Loucy (cell line): Measurements from ENCODE around the gene SGO2.

Source experiments
- H2AFZ ChIP-seq: fragments of 200-600 bp; sonication (generic); 2 replicates; pipeline ENCODE4 v1.6.0; 2016; ENCODE audit warnings: antibody characterized with exemption, mild to moderate bottlenecking, low read length, moderate library complexity
- H3F3A ChIP-seq: fragments of 200-600 bp; 2 replicates; pipeline ENCODE4 v1.6.0; 2016; ENCODE audit warnings: antibody characterized with exemption, low read depth, mild to moderate bottlenecking
- H3K27me3 ChIP-seq: fragments of 200-600 bp; sonication (generic); 2 replicates; pipeline ENCODE4 v1.6.1; 2014; ENCODE audit warnings: low read length, mild to moderate bottlenecking; ENCODE audit not compliant: insufficient read depth, poor library complexity, severe bottlenecking
- H3K36me3 ChIP-seq: fragments of 200-600 bp; sonication (generic); 2 replicates; pipeline ENCODE4 v1.6.1; 2016; ENCODE audit warnings: low read length; ENCODE audit not compliant: insufficient read depth
- H3K4me1 ChIP-seq: fragments of 200-600 bp; sonication (generic); 2 replicates; pipeline ENCODE4 v1.5.1; 2014; ENCODE audit warnings: low read length, mild to moderate bottlenecking; ENCODE audit not compliant: insufficient read depth, poor library complexity, severe bottlenecking
- H3K4me2 ChIP-seq: fragments of 200-600 bp; sonication (generic); 2 replicates; pipeline ENCODE4 v1.6.0; 2014; ENCODE audit warnings: antibody characterized with exemption, low read length, low read depth, mild to moderate bottlenecking; ENCODE audit not compliant: poor library complexity, severe bottlenecking
- H3K4me3 ChIP-seq: fragments of 200-600 bp; sonication (generic); 2 replicates; pipeline ENCODE4 v1.5.1; 2014; ENCODE audit warnings: low read length, mild to moderate bottlenecking, mixed read lengths; ENCODE audit not compliant: poor library complexity, severe bottlenecking
- H3K79me2 ChIP-seq: fragments of 200-600 bp; sonication (generic); 2 replicates; pipeline ENCODE4 v1.6.1; 2014; ENCODE audit warnings: low read length; ENCODE audit not compliant: insufficient read depth
- H3K9ac ChIP-seq: fragments of 200-600 bp; sonication (generic); 2 replicates; pipeline ENCODE4 v1.6.0; 2014; ENCODE audit warnings: mild to moderate bottlenecking, low read depth, low read length, moderate library complexity; ENCODE audit not compliant: poor library complexity, severe bottlenecking
- H3K9me2 ChIP-seq: fragments of 200-600 bp; sonication (generic); replicated peaks from 2 replicates; pipeline ENCODE4 v1.6.1; 2016; ENCODE audit warnings: low read depth, low read length, mixed read lengths
- H3K9me3 ChIP-seq: fragments of 200-600 bp; sonication (generic); 2 replicates; pipeline ENCODE4 v1.6.1; 2014; ENCODE audit warnings: mild to moderate bottlenecking, antibody characterized with exemption, low read length, low read depth; ENCODE audit not compliant: insufficient read depth
- H4K20me1 ChIP-seq: fragments of 200-600 bp; sonication (generic); 2 replicates; pipeline ENCODE4 v1.6.0; 2014; ENCODE audit warnings: antibody characterized with exemption, low read length, mild to moderate bottlenecking; ENCODE audit not compliant: insufficient read depth, poor library complexity, severe bottlenecking
- CTCF ChIP-seq: fragments of 200-600 bp; sonication (generic); conservative IDR thresholded peaks from 2 replicates; pipeline ENCODE4 v1.5.1; 2014; ENCODE audit warnings: mild to moderate bottlenecking, antibody characterized with exemption, low read length
- EZH2phosphoT487 ChIP-seq: fragments of 200-600 bp; IDR thresholded peaks from 2 replicates; pipeline ENCODE4 v1.6.1; 2018; ENCODE audit warnings: antibody characterized with exemption, mild to moderate bottlenecking, moderate library complexity, borderline replicate concordance

The SGO2 gene

GRCh38 chr2:200592406-200593075 is 66.5 kb downstream of the SGO2 start:
- Histone ChIP-seq H3K79me2 (no peaks in the 10 kb centered on the region), H2AFZ (no peak overlapping the region), H3F3A (no peaks in the 10 kb centered on the region), H3K9me2 (no peaks in the 10 kb centered on the region), H4K20me1 (no peaks in the 10 kb centered on the region), H3K4me2 (no peak overlapping the region), H3K27me3 (no peaks in the 10 kb centered on the region), H3K36me3 (no peaks in the 10 kb centered on the region), H3K9me3 (no peaks in the 10 kb centered on the region), H3K4me3 (no peak overlapping the region), H3K4me1 (no peaks in the 10 kb centered on the region), H3K9ac (no peak overlapping the region)
- TF ChIP-seq CTCF (no peak), EZH2phosphoT487 (no peak)

- H3K79me2 ChIP-seq, result no peaks in the 10 kb centered on the region
- TF ChIP-seq EZH2phosphoT487 (no peak), CTCF (no peak)
- no peak overlapping the region for H3K4me2 ChIP-seq
- H3K9ac ChIP-seq, result no peak overlapping the region
- no peaks in the 10 kb centered on the region for H3K27me3 ChIP-seq
- no peaks in the 10 kb centered on the region for H3K36me3 ChIP-seq
- no peak overlapping the region for H3K4me3 ChIP-seq
- H4K20me1 ChIP-seq, result no peaks in the 10 kb centered on the region
- H3K9me2 ChIP-seq, result no peaks in the 10 kb centered on the region
- no peak overlapping the region for H2AFZ ChIP-seq
- H3K9me3 ChIP-seq, result no peaks in the 10 kb centered on the region
- H3F3A ChIP-seq, result no peaks in the 10 kb centered on the region
- H3K4me1 ChIP-seq, result no peaks in the 10 kb centered on the region
Observed at GRCh38 chr2:200593905-200594304, 67.9 kb downstream of the SGO2 start.

GRCh38 chr2:200595913-200596312 is 69.9 kb downstream of the SGO2 start:
- Histone ChIP-seq H3K4me2 (no peak overlapping the region), H3K4me3 (no peak overlapping the region), H3F3A (no peaks in the 10 kb centered on the region), H3K27me3 (no peaks in the 10 kb centered on the region), H3K4me1 (no peaks in the 10 kb centered on the region), H3K36me3 (no peaks in the 10 kb centered on the region), H3K9me3 (no peaks in the 10 kb centered on the region), H2AFZ (no peak overlapping the region), H3K9me2 (no peaks in the 10 kb centered on the region), H3K79me2 (no peaks in the 10 kb centered on the region), H3K9ac (no peak overlapping the region), H4K20me1 (no peaks in the 10 kb centered on the region)
- TF ChIP-seq CTCF (no peak), EZH2phosphoT487 (no peak)
